HG03045 (cell line): Measurements from ENCODE around the gene GABPB1.

ENCODE experiments used
- ATAC-seq: cut with Tn5 transposase; IDR thresholded peaks from one replicate; pipeline ENCODE4 v1.9.1; 2021; ENCODE audit warnings: mild to moderate bottlenecking, moderate library complexity; ENCODE audit not compliant: unreplicated experiment

The GABPB1 gene

DNA sequence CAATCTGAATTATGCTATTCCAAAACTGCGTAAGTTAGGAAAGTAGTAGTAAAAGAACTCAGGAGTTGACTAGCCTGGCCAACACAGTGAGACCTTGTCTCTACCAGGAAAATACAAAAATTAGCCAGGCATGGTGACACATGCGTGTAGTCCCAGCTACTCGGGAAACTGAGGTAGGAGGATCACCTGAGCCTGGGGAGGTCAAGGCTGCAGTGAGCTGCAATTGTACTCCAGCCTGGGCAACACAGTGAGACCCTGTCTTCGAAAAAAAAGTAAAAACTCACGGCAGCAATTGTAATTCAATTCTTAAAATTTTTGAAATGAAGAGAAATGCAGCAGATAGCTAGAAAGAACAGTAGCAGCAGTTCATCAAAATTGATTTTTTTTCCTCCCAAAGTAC, 9.7 kb downstream of the GABPB1 start:
- no peak for ATAC-seq

DNA sequence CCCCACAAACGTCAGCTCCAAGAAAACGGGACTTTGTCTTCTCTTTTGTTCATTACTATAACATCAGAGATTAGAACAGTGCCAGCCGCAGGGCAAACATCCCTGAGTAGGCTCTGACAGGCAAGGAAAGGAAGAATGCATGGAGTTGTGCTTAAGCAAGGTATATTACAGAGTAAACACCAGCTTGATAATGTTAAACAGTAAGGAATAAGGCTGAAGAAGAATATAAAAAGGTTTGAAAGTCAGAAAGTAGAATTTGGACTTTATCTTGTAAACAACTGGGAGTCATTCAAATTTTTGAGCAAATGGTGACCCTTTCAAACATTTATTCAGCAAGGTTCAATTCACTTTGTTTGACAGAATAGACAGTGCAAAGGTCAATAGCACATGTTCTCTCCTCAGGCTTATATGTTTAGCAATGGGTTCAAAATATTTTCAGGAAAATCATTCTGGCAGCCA, 11.0 kb downstream of the GABPB1 start:
- no peak for ATAC-seq

DNA sequence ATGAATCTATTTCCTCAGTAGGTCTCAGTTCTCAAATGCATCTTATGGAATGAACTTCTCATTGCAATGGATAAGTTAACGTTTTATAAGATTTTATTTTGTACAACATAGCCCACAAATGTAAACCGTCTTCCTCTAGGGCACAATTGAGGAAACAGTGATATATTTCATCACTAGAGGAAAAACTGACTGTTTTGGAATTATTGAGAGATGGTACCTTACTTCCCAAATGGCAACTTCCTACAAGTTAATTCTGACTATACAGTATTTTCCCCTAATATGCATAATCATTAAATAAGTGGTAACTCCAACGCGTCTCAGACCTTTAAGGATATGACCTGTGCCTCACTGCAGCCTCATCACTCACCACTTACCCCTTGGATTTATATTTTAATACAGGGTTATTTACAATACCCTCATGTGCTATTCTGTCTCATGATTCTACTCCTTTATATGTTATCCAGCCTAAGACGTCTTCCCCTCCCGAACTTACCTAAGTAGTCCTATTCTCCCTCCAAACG, 13.3 kb downstream of the GABPB1 start:
- ATAC-seq: no peak

DNA sequence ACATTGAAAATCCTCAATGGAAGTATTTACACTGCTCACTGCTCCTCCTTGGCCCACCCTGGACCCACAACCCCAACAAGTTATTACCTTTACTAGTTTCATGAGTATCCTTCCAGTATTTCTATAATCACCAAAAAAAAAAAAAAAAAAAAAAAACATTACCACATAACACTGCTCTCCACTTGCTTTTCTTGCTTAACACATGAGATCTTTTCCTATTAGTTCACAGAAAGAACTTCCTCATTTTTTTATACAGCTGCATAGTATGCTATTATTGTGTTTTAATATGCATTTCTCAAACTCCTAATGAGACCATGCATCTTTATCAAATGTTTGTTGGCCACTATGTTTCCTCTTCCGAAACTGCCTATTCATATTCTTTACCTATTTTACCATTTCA, 14.6 kb downstream of the GABPB1 start:
- no peak for ATAC-seq

DNA sequence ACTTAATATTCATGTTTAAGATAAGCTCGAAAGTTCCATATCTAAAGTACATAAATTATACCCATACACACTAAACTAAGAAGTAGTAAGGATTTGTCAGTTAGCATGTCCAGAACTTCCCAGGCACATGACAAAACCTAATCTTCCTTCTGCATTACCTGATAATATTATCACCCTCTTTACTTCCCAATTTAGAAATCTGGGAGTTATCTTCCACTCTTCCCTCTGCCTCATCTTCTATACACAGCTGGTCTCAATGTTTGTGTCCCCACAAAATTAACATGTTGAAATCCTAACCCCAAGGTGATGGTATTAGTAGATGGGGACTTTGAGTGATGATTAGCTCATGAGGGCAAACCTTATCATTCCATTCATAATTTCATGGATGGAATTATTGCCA, 15.3 kb downstream of the GABPB1 start:
- ATAC-seq: no peak

DNA sequence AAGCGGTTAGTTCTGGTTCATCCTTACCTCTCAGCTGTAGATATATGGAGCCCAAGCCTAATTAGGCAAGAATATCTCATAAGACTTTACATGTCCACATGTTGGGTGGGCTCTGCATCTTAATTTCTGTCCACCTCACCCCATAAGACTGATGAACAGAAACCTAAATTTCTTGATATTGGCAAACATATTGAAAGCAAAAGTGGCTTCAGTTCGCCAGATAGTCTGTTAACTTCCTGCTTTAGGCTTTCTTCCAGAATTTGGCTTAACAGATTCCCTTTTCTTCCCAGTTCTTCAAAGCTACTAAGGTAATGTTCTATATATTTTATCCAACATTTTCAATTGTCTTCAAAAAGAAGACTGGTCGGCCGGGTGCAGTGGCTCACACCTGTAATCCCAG, 19.7 kb downstream of the GABPB1 start:
- no peak for ATAC-seq

DNA sequence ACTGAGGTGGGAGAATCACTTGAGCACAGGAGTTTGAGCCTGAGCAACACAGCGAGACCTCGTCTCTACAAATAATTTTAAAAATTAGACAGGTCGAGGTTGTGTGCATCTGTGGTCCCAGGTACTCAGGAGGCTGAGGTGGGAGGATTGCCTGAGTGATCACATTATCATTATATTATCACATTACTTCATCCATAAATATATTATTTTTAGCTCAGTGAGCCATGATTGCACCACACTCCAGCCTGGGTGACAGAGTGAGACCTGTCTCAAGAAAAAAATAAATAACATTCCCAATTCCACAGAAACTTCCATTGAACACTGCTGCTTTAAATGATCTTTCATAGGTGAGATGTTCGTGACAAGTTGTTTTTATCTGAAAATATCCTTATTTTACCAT, 21.8 kb downstream of the GABPB1 start:
- no peak for ATAC-seq

DNA sequence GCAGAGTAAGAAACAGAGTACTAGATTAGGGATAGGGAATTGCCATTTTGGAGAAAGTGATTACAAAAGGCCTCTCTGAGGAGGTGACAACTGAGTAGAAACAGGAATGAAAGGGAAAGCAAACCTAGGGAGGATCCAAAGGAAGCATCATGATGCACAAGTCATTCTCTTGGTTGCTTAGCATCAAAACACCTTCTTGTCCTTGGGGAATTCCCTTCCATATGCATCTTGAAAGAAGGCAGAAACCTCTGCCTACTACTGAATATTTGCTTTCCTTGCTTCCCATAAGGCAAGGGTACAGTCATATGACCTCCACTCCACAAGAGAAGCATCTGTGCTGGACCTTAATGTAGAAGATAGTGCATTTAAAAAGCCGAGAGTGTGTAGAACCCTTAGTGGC, 24.1 kb downstream of the GABPB1 start:
- no peak for ATAC-seq

DNA sequence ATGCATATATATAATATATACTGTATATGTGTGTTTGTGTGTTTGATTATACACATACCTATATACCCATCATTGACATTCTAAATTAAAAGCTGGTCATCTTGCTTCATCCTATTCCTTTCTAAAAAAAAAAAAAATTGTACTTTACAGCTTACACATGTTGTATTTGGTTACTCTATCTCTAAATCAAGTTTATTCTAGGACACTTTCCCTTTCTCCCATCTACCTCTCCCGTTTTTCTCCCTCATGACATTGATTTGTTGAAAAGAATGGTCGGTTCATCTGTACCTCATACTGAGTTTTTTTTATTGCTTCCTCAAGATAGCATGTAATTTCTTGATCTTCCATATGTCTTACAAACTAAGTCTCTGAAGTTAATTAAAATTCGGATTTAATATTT, 26.9 kb downstream of the GABPB1 start:
- ATAC-seq: no peak

DNA sequence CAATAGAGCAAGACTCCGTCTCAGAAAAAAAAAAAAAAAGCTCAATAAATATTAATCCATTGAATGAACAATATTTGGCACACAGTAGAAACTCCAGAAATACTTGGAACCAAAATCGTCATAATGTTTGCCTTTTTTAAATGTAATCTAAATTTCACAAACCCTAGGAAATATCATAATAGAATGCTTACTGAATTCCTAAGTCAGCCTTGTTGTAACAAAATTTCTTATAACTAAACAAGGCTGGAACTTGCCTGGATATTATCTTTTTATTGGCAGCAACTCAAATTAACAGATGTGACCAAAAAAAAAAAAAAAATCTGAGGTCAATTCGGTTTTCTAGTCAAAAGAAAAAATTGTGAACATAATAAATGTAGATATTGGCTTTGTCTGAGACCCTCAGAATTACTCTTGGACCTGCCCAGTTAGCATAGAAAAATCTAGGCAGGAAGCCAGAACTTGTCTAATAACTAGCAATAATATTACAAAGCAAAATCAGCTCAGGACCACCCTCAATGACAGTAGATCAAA, 33.3 kb downstream of the GABPB1 start:
- ATAC-seq: no peak

DNA sequence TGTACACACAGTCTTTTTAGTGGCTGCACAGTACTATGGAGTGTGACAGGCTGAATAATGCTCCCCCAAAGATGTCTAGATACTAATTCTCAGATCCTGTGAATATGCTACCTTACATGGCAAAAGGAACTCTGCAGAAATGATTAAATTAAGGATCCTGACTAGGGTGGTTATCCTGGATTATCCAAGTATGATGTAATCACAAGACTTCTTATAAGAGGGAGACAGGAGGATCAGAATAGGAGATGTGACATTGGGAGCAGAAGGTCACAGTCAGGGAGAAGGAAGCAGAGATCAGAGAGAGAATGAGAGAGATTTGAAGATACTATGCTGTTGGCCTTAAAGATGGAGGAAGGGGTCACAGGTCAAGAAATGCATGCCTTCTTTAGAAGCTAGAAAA, 34.5 kb downstream of the GABPB1 start:
- no peak for ATAC-seq

DNA sequence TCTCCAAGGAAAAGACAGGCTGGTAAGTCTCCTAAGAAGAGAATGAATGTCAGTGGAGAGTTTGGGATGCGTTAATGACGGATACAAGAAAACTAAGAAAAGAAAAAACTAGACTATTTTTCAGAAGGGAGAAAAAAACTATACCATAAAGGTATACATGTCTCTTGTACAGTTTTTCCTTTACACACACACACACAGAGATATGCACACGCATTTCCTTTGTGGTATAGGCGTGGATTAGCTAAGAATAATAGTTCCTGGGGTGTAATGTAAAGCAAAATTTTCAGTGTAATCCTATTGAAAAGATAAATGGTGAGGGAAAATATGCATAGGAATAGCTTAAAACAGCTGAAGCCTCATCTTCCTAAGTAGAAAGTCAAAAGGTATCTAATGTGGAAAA, 36.3 kb downstream of the GABPB1 start:
- ATAC-seq: no peak

DNA sequence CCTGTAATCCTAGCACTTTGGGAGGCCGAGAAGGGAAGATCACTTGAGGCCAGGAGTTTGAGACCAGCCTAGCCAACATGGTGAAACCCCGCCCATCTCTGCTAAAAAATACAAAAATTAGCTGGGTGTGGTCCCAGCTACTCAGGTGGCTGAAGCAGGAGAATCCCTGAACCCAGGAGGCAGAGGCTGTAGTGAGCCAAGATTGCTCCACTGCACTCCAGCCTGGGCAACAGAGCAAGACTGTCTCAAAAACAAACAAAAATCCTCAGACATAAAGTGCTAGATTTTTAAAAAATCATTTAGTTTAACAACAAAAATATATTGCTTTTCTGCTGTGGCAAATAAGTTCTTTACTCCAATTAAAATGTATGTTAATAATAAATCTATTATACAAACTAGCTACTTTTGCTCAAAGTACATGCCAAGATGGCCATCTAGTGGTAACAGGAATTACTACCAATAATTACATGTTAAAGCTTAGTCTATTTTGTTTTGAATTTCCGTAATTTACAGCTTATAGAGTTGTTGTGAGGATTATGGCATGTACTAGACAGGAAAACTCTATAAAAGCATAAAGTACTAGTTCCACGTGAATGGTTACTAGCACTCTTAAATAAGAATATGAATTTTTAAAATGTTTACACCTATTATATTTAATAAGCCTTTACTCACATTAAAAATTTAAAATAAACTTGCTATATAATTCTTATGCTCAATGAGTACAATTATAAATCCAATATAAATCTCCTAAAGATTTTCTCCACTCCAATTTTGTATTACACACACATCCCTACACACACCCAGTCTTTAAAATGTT, 39.0 kb downstream of the GABPB1 start:
- no peak for ATAC-seq

DNA sequence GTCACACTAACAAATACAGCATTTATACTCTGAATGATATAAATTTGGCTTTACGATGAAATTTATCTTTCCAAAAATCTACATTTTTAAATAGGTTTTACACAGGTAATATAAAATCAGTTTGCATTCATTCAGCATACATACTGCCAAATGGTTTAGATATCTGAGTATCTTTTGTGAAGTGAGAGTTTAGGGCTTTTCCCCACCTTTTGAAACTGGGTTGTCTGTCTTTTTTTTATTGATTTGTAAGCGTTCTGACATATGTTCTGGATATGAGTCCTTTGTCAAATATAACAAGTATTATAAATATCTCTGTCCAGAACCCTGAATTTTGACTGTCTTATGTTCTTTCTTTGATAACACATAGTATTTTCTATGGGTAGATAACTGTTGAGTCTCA, 42.4 kb downstream of the GABPB1 start:
- ATAC-seq: no peak

DNA sequence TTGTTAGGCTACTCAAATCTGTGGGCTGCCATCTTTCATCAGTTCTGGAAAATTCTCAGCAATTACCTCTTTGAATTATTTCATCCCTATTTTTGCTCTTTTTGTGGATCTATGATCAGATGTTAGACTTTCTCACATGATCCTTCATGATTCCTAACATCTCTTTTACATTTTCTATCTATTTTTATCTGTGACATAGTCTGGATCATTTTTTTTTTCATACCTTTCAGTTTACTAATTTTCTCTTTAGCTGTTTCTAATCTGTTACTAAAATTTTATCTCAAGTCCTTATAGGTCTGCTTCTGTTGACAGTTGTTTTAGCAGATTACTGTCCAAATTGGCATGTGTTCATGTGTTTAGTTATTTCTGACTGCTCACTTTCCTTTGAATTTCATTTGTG, 47.2 kb downstream of the GABPB1 start:
- no peak for ATAC-seq

DNA sequence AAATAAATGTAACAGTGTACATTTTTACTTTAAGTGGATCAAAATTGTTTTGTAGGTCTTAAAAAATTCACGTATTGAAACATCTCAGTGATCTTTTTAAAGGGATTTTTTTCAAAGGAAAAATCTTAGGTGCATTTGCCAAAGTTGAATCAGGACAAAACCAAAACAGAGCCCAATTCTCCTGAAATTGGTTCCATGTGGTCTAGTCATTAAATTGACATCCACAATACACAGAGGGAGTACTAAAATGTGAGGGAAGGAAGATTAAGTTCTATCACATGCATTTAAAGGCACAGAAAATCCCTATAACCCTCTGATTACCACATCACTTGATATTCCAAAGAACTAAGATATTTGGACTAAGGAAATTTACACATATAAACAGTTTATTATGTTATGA, 50.2 kb downstream of the GABPB1 start:
- no peak for ATAC-seq

DNA sequence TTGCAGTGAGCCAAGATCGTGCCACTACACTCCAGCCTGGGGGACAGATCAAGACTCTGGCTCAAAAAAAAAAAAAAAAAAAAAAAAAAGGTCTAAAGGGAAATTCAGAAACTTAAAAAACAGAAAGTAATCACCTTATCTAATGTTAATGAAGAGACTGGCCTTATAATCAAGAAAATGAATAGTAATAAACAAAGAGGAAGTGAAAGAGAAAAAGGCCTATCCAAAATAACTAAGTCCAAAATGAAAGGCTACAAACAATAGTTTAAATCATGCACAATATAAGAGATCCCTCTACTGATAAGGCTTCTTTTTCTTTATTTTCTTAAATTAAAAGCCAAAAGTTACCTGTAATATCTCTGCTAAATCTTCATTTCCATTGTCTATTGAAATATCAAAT, 52.4 kb downstream of the GABPB1 start:
- ATAC-seq: no peak

DNA sequence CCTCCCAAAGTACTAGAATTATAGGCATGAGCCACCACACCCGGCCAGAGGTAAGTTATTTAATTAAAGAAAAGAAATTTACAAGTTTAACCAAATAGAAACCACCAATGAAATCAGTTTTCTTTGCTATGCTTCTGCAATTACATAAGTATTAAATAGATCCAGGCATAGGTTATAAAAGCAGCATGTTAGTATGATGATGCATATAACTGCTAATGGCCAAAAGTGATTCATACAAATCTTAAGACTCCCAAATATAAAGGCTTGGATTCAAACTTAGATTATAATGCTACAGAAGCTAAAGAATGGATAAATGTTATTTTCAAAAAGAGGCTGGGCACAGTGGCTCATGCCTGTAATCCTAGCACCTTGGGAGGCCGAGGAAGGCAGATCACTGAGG, 56.7 kb downstream of the GABPB1 start:
- no peak for ATAC-seq

DNA sequence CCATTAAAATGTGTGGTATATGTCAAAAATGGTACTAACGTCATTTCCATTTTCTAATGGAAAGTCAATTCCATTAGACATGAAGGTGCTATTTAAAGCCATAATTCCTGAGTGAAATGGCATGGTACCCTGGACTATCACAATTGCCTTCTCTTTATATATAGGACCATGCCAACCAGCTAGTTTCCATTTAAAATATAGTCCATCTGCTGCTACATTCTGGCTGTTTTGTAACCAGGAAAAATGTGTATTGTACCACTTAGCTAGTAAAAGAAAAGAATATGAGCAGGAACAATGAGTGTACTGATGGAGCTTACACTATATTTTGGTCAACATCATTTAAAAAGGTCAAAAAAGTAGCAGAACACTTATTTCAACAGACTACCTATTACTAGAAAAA, 59.0 kb downstream of the GABPB1 start:
- ATAC-seq: no peak

DNA sequence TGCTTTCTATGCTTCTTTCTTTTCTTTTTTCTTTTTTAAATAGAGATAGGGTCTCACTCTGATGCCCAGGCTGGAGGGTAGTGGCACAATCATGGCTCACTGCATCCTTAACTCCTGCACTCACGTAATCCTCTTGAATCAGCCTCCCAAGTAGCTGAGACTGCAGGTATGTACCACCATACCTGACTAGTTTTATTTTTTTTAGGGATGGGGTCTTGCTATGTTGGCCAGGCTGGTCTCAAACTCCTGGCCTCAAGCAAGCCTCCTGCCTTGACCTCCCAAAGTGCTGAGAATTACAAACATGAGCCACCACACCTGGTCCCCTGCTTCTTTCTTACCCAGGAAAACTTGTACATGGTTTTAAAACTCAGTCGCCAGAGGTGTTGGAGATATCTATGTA, 65.2 kb downstream of the GABPB1 start:
- no peak for ATAC-seq

DNA sequence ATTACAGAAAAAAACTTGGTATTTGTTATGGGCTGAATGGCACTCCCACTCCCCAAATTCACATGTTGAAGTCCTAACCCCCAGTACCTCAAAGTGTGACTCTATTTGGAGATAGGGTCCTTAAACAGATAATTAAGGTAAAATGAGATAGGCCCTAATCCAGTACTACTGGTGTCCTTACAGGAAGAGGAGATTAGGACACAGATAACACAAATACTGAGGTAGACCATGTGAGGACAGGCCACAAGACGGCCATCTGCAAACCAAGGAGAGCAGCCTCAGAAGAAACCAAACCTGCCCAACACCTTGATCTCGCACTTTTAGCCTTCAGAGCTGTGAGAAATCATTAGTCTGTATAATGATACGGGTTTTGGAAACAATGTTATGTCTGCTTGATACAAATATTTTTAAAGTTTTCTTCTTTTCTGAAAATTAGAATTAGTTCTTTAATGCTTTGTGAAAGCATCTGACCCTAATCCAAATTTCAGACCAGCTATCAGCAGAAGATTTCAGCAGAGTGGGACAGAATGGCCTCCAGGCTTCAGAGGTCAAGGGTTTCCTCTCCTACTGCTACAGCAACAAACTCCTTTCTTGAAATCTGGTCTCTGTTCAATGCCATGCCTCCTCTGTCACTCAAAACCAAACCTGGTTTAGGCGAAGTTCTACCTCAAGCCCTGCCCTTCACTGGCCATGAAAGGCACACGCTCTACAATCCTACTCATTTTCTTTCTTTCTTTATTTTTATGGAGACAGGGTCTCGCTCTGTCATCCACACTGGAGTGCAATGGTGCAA, 67.5 kb downstream of the GABPB1 start:
- no peak for ATAC-seq

DNA sequence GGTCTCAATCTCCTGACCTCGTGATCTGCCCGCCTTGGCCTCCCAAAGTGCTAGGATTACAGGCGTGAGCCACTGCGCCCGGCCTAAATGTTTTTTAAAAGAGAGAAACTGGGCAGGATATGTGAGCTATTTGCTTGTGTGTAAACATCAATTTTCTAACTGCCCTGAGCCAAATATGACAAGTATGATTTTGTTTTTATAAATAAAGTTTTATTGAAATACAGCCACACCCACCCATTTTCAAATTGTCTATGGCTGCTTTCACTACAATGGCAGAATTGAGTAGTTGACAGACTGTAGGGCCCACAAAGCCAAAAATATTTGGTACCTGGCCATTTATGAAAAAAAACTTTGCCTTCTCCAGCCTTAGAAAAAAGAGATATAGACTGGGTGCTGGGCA, 73.6 kb downstream of the GABPB1 start:
- no peak for ATAC-seq
